SK-N-SH (cell line): ENCODE measurements around the gene ZNF722.
"Not testable (repeated sequence)": the region's sequence is repeated elsewhere in the genome, so short reads cannot be mapped to it uniquely, and the experiment has no call there.

Source experiments
- FOXM1 ChIP-seq: IDR thresholded peaks from 2 replicates; pipeline ENCODE4 v1.4.0; 2012; ENCODE audit warnings: low read depth, mild to moderate bottlenecking
- NRF1 ChIP-seq: IDR thresholded peaks from 2 replicates; pipeline ENCODE4 v1.6.1; 2012; ENCODE audit warnings: low read depth, mild to moderate bottlenecking, low read length

- not testable (repeated sequence) for TF ChIP-seq FOXM1, NRF1
Measured at GRCh38 chr7:64015496-64015895, 16.8 kb downstream of the ZNF722 start.
